Activated gamma-delta T cell (primary cell): ENCODE results near the gene TET2.
"Not testable (repeated sequence)": the region's sequence is repeated elsewhere in the genome, so short reads cannot be mapped to it uniquely, and the experiment has no call there.

Experiments used
- DNase-seq: peaks from one replicate; lab custom pipeline; 2025; lab: John Stamatoyannopoulos, UW

Gene TET2

DNA sequence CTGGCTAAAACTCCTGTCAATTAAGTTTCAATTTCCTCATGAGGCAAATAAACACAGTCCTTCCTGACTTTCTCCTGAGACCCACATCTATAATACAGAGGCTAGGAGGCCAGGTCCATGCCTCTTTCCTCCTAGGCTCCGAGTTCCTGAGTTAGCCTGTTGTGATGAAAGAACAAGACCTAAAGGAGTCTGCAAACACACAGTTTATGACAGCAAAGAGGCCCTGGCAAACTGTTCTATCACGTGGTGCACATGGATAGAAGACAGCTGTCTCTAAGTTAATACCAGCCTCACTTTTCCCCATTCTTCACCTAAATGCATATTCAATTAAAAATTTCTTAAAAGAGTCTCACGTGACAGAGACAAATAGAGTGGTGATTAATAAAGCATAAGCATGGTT, 145.2 kb downstream of the TET2 start:
- no peak for DNase-seq

- no peak for DNase-seq
These were observed 146.7 kb downstream of the TET2 start for GRCh38 chr4:105293360-105293759.

DNA sequence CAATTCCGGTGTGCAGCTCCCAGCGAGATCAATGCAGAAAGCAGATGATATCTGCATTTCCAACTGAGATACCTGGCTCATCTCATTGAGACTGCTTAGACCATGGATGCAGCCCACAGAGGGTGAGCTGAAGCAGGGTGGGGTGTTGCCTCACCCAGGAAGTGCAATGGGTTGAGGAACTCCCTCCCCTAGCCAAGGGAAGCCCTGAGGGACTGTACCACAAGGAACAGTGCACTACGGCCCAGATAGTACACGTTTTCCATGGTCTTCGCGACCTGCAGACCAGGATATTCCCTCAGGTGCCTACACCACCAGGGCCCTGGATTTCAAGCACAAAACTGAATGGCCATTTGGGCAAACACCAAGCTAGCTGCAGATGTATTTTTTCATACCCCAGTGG, 150.0 kb downstream of the TET2 start:
- no peak for DNase-seq

- DNase-seq: not testable (repeated sequence)
These were observed 152.4 kb downstream of the TET2 start for GRCh38 chr4:105299027-105299426.

- no peak for DNase-seq
These were observed 157.4 kb downstream of the TET2 start for GRCh38 chr4:105304085-105304484.

DNA sequence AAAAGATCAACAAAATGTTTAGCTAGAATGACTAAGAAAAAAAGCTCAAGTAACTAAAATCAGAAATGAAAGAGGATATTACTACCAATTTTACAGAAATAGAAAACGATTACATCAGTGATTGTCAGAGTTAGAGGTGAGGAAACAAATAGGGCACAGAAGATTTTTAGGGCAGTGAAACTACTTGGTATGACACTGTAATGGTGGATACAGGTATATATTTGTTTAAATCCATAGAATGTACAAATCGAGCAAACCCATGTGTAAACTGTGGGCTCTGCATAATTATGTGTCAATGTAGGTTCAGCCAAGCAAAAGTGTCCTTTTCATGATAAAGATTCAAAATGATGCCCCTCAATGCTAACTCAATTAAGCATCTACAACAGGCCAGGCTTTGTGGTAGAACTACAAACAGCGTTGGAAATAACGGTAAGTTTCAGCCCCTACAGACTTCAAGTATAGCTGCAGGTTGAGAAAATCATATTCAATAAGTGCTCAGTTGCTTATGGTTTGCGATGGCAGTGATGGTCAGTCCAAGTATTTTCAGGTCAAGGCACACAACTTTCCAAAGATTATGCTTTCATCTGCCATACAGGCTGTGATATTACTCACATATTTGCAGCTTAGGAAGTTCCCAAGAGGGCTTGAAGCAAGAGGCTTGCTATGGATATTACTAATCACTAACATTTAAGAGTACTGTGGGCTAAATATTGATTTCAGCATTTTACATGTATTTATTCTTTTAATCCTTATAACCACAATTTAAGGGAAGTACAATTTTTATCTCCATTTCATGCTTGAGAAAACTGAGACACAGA, 158.6 kb downstream of the TET2 start:
- no peak for DNase-seq

- no peak for DNase-seq
These were observed 159.6 kb downstream of the TET2 start for GRCh38 chr4:105306158-105306781.

DNA sequence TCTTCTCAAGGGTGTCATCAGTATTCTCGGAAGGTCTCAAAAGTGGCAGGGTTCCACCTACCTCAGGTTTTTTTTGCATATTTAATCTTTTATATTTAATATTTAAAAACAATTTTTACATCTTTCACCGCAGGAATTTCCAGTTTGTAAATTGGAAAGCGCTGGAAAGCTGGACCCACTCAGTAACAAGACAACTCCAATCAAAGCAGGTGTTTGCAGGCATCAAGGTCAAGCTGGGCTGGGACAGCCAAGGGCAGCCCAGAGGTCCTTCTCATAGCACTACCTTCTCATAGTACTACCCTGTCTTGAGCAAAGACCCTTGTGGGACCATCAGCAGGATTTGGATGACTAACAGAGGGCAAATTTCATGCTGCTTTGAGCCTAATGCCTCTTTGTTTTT, 160.1 kb downstream of the TET2 start:
- DNase-seq: no peak

- DNase-seq: no peak
These were observed 171.8 kb downstream of the TET2 start for GRCh38 chr4:105318486-105318885.

DNA sequence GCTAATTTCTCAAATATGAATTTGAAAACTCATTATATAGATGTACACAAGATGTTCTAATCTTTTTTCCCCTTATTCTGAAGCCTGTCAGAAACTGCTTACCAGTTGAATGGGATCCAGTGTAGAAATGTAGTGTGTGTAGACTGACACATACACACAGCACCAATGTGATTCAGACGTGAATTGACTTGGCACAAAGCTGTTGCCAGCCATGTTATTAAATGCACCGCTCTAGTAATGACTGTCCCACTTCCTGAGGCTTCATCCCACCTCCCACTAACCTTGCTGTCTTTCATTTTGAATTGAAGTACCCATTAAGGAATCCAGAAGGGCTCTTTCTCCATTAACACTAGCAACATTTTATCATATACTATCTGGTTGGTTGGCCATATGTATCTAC, 180.5 kb downstream of the TET2 start:
- no peak for DNase-seq

DNA sequence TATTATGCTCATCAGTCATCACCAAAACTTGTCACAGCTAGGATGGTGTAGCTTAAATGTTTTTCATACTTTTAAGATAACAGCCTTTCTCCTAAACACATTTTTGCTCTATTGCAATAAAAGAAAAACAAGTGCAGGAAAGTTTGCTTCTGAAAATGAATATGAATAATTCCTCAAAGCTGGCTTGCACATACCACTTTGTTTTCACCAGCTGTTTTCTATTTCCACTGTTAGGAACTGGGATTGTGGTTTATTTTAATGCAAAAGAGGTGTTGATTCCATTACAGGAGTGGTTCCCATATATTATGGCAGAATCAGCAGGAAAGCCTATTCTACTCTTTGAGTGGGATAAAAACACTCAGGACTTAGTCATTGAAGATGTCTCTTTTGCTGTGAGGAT, 181.3 kb downstream of the TET2 start:
- no peak for DNase-seq

- no peak for DNase-seq
These were observed 182.4 kb downstream of the TET2 start for GRCh38 chr4:105329081-105329480.
